Activated naive CD4-positive, alpha-beta T cell treated with anti-CD3 and anti-CD28 coated beads, Interleukin-2, amount 10 ng/mL, durations not matched to agents 7 days and 5 days (primary cell): ENCODE data around the gene ADAM12.

ENCODE experiments used
- CTCF ChIA-PET: fragments of 350-600 bp; sonication (Branson Sonifier 250); formaldehyde crosslinking; loops from one replicate; lab custom pipeline; 2021; ENCODE audit warnings: antibody characterized with exemption; lab: Charles Lee
- DNase-seq: peaks from one replicate; pipeline ENCODE4 v3.0.0-alpha.2; 2020
- H3K27ac Mint-ChIP-seq: one replicate; pipeline ENCODE4 v1.8.0; 2021; ENCODE audit warnings: mild to moderate bottlenecking, moderate library complexity, mixed read lengths
- H3K27me3 Mint-ChIP-seq: one replicate; pipeline ENCODE4 v1.8.0; 2021; ENCODE audit warnings: mild to moderate bottlenecking, mixed read lengths
- H3K36me3 Mint-ChIP-seq: one replicate; pipeline ENCODE4 v1.8.0; 2021; ENCODE audit warnings: mixed read lengths
- H3K4me1 Mint-ChIP-seq: one replicate; pipeline ENCODE4 v1.8.0; 2021; ENCODE audit warnings: mixed read lengths
- H3K4me3 Mint-ChIP-seq: one replicate; pipeline ENCODE4 v1.8.0; 2021; ENCODE audit warnings: mild to moderate bottlenecking, moderate library complexity, mixed read lengths
- H3K9me3 Mint-ChIP-seq: one replicate; pipeline ENCODE4 v1.8.0; 2021; ENCODE audit warnings: mixed read lengths

The ADAM12 gene

DNA sequence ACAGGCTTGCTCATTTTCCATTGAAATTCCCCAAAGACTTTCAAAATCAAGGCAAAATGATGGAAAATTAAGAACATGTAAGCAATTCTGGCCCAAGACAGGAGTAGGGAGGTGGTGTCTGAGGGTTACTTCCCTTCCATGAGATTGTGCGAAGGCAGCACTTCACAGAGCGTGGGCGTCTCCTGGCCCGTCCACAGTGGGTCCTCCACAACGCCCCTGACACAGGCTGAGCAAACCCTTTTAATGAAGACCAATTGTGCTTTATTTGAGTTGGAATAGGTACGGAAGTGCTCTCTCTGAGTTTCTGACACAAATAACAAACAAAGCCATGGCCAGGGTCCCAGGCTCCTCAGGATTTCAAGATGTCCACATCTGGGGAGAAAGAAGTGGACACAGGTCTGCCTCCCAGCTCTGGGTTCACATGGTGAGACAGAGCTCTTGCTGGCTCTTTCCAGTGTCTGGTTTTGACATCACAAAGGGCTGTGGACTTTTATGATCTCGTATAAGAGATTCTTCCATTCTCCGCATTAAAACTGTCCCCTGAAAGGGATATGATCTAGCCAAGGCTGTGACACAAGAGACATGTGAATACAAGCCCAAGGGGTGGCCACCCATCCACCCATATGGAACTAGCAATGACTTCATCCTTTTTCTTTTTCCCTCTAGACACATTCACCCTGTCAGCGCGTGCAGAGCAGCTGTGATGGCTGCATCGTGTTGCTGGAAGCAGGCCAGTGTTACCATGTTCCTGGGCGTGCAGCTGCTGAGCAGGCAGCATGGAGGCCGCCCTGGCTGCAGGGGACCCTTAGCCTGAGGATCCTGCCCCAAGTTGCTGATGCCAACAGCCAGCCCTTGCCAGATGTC lies 145.6 kb downstream of the ADAM12 start:
- no peak overlapping the region for H3K27ac Mint-ChIP-seq
- no peaks in the 10 kb centered on the region for H3K9me3 Mint-ChIP-seq
- no peaks in the 10 kb centered on the region for H3K27me3 Mint-ChIP-seq
- H3K4me3 Mint-ChIP-seq = no peak overlapping the region
- H3K4me1 Mint-ChIP-seq = no peaks in the 10 kb centered on the region
- CTCF ChIA-PET = no interaction called here
- DNase-seq = no peak
- H3K36me3 Mint-ChIP-seq = no peaks in the 10 kb centered on the region

DNA sequence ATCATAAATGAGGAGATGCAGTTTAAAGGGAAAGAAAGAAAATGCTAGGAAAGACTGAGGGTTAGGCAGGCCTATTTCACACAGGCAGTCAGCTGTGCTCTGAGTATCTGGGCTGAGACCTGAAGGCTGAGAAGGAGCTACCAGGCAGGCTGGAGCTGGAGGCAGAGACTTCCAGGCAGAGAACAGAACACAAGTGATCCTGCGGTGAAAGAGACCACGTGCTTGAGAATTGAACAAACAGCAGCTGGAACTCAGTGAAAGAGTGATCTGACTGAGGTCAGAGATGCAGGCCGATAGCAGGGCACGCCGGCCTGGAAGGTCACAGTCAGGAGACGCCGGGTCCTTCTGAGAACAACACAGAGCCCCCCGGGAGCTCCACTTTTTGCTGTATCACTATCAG lies 147.8 kb downstream of the ADAM12 start:
- DNase-seq = no peak
- Mint-ChIP-seq H3K27me3 (no peaks in the 10 kb centered on the region), H3K36me3 (no peaks in the 10 kb centered on the region), H3K4me1 (no peaks in the 10 kb centered on the region), H3K27ac (no peak overlapping the region), H3K9me3 (peaks cover 14% of the 10 kb centered on the region), H3K4me3 (no peak overlapping the region)
- CTCF ChIA-PET = interaction anchor here (0.6 kb wide), 1 partner anchor 28 kb away, joined by 4 read pairs; no protein-coding TSS in a partner anchor

DNA sequence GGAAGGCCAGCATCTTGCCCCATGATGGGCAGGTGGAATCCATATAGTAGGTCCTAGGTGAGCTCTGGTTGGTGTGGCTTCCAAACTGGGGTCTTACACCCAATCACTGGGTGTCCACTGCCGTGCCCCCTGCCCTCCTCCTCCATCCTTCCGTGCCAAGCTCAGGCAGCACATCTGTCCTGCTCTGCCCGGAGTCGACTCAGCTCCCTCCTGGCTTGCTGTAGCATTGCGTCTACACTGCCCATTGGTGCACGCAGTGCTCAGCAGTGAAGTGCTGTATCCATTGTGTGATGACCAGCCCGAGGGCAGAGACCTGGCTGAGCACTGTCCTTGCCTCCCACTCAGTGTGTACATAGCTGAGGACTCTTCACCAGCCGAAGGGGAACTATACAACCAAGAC lies 148.4 kb downstream of the ADAM12 start:
- H3K27ac Mint-ChIP-seq = no peak overlapping the region
- peaks cover 14% of the 10 kb centered on the region for H3K9me3 Mint-ChIP-seq
- DNase-seq = no peak
- no peaks in the 10 kb centered on the region for H3K4me1 Mint-ChIP-seq
- CTCF ChIA-PET = interaction anchor here (0.6 kb wide), 1 partner anchor 28 kb away, joined by 4 read pairs; no protein-coding TSS in a partner anchor
- H3K4me3 Mint-ChIP-seq = no peak overlapping the region
- H3K27me3 Mint-ChIP-seq = no peaks in the 10 kb centered on the region
- no peaks in the 10 kb centered on the region for H3K36me3 Mint-ChIP-seq

DNA sequence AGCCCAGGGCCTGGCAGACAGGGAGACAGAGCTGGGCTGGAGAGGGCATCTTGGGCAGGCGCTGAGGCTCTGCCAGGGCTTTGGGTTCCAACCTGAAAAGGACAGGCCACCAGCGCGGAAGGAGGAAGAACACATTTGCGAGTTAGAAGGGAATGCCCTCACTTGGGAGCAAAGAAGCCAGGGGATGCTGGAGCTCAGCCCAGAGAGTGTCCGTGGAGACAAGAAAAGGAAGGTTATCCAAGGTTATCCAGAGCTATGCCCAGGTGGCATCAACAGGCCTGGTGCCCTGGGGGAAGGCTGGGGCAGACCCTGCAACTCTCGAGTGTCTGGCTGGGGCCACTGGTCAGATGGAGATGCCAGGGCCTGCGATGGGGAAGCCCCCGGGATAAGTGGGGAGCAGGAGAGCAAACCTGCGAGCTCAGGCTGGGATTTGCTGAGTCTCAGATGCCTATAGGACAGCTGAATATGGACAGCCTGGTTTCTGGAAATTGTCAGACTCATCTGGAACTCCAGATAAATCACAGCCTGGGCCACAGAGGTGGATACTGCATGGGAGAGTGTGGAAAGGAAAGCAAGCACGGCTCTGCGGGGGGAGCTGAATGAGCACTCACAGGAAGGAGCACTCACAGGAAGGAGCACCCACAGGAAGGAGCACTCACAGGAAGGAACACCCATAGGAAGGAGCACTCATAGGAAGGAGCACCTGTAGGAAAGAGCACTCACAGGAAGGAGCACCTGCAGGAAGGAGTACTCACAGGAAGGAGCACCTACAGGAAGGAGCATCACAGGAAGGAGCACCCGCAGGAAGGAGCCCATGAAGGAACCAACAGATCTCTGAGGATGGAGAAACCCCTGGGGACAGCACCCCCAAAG lies 152.1 kb downstream of the ADAM12 start:
- Mint-ChIP-seq H3K4me3 (no peak overlapping the region), H3K36me3 (no peaks in the 10 kb centered on the region), H3K27me3 (no peaks in the 10 kb centered on the region), H3K9me3 (peaks cover 28% of the 10 kb centered on the region), H3K4me1 (no peaks in the 10 kb centered on the region), H3K27ac (no peak overlapping the region)
- CTCF ChIA-PET = no interaction called here
- DNase-seq = no peak

DNA sequence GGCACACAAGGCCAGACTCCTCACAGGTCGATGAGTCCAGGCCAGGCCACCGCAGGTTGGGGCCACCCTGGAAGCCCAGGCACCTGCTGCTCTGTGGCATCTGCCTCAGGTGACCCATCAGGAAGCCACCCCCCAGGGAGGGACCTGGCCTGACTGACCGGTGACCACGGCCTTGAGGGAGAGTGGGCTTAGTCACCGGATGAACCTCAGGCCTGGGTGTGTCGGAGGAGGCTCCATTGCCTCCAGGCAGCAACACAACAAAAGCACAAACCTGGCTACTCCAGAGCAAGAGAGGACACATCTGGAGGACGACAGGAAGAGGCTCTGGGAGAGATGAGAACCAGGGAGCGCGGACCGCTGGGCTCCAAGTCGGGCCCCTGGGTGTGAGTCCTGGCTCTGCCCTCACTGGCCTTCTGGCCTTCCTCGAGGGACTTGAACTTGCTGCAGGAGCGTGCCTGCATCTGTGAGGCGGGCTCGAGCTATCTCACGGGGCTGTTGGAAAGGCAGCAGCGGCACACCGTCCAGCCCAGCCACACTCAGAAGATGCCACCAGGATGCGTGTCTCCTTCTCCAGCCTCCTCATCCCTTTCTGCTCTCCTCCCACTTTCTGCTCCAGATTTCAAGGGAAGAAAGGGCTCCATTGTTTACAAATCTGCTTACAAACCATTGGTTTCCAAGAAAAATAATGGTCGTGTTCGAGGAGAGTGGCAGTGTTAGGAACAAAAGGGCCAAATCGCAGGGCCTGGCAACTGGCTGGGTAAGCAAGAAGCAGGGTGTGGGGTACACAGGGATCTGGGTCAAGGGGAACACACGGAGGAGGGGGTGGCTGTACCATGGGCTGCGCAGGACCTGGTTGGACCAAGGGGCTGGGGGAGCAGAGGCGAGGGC lies 152.9 kb downstream of the ADAM12 start:
- no peaks in the 10 kb centered on the region for H3K4me1 Mint-ChIP-seq
- H3K9me3 Mint-ChIP-seq = peaks cover 28% of the 10 kb centered on the region

DNA sequence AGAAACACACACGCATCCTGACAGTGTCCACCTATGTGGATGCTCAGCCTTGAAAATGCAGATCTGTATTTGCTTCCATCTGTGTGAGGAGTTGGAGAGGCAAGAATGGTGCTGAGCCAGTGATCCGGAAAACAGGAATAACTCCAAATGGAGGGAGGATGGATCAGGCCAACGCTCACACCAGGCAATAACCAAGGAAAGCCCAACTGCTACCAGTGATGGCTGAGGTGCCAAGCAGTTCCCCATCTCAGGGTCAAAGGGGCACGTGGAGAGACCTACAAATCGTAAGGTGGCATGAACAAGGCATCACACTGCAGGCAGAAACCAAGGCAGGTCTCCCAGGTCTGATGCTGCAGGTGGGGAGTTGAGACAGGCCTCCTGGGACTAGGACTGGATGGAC lies 153.6 kb downstream of the ADAM12 start:
- Mint-ChIP-seq H3K4me1 (no peaks in the 10 kb centered on the region), H3K9me3 (peaks cover 28% of the 10 kb centered on the region), H3K4me3 (no peak overlapping the region), H3K27ac (no peak overlapping the region), H3K27me3 (no peaks in the 10 kb centered on the region), H3K36me3 (no peaks in the 10 kb centered on the region)
- no peak for DNase-seq
- CTCF ChIA-PET = no interaction called here

More for the DNA sequence above, 152.9 kb downstream of the ADAM12 start:
- no peak for DNase-seq
- CTCF ChIA-PET = no interaction called here
- Mint-ChIP-seq H3K4me3 (no peak overlapping the region), H3K27ac (no peak overlapping the region), H3K36me3 (no peaks in the 10 kb centered on the region), H3K27me3 (no peaks in the 10 kb centered on the region)

DNA sequence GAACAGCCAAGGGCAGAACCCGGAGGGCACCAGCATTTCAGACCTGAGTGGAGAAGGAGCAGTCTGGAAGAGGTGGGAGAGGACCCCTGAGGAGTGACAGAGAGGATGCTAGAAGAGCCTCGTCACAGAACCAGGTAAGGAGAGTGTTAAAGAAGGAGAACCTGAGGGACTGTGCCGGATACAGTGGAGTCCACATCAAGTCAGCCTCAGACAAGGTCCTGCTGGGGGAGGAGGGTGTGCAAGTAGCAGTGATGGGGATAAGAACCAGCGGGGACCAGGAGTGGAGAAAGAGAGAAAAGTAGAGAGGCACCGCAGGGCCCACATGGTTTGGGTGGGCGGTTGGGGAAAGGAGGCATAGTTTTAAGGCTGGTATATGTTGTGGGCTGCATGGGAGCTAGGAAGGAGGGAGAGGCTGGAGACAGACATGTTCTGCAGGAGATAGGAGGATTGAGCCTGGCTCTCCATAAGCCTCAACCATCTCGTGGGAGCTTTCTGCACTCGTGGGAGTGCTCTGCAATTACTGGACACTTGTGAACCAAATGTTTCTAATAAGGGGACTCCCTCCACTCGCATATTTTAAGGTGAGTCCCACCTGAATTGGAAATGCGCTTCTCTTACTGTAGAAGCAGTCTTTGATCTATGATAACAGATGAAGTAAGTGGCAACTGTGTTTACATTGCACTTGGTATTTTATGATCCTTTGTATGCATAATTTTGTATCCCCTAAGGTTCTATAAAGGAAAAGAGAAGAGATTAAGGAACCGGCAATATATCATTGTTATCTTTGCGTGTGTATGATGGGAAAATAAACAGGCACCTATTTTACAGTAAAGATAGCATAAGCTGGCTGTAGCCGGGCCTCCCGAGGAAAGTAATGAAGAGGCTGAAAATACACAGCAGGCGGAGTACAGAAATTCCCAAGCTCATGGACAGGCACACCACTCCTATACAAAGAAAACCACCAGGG lies 154.8 kb downstream of the ADAM12 start:
- CTCF ChIA-PET = no interaction called here
- Mint-ChIP-seq H3K9me3 (peaks cover 28% of the 10 kb centered on the region), H3K4me3 (no peak overlapping the region), H3K36me3 (no peaks in the 10 kb centered on the region), H3K27me3 (no peaks in the 10 kb centered on the region), H3K4me1 (no peaks in the 10 kb centered on the region), H3K27ac (peak overlapping the region; percentile 43)
- DNase-seq = no peak

DNA sequence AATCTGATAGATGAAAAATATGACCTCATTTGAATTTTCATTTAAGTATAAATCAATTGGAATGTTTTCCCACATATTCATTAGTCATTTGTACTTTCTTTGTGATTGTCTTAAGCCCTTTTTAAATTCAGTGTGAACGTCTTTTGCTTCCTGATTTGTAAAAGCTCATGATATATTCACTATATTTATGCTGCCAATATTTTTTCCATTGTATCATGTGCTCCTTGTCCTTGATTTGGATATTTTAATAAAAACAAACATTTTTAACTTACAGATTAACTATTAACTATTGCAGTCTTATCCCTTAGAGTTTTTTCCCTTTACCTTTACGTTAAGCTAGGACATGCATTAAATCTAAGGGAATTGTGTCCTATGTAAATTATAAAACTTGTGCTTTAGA lies 157.7 kb downstream of the ADAM12 start:
- Mint-ChIP-seq H3K27me3 (no peaks in the 10 kb centered on the region), H3K27ac (no peak overlapping the region), H3K4me1 (no peaks in the 10 kb centered on the region), H3K9me3 (peaks cover 14% of the 10 kb centered on the region), H3K4me3 (no peak overlapping the region), H3K36me3 (no peaks in the 10 kb centered on the region)
- CTCF ChIA-PET = interaction anchor here (0.7 kb wide), 1 partner anchor 390 kb away, joined by 3 read pairs; no protein-coding TSS in a partner anchor
- DNase-seq = no peak

DNA sequence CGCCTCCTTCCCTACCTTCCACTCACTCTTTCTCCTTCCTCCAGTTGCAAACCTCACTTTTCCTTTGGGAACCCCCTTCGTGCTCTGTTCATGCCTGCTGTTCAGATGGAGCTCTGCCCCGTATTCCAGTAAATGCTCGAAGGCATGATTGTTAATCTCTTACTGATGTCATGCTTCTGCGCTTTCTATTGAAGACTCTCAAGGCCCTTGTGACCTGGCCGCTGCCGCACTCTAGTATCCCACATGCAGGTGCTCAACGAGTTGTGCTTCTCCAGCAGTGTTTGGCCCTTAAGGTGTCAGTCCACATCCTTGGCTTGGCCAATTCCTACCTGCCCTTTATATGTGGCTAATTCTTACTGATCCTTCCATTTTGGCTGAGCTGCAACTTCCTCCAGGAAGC lies 158.6 kb downstream of the ADAM12 start:
- H3K27me3 Mint-ChIP-seq = no peaks in the 10 kb centered on the region
- H3K4me1 Mint-ChIP-seq = no peaks in the 10 kb centered on the region
- no peaks in the 10 kb centered on the region for H3K36me3 Mint-ChIP-seq
- DNase-seq = no peak
- H3K27ac Mint-ChIP-seq = no peak overlapping the region
- H3K9me3 Mint-ChIP-seq = peaks cover 14% of the 10 kb centered on the region
- CTCF ChIA-PET = no interaction called here
- H3K4me3 Mint-ChIP-seq = no peak overlapping the region

DNA sequence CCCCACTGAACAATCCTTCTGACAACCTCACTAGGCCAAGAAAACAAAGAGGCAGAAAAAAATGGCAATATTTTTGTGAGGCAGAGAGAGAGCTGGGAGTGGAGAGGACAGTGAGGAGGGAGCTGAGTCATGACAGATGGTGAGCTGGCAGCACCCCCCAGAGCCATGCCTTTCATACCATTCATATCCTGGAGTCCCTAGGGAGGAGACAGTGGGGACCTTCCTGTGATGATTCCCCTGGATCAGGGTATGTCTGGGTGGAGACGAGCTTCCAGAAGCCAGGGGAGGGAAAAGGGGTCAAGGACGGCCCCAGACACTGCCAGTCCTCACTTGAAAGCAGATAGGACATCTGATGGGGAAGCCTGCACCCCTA lies 160.5 kb downstream of the ADAM12 start:
- H3K27ac Mint-ChIP-seq = no peak overlapping the region
- no peaks in the 10 kb centered on the region for H3K4me1 Mint-ChIP-seq
- H3K27me3 Mint-ChIP-seq = no peaks in the 10 kb centered on the region
- CTCF ChIA-PET = no interaction called here
- H3K4me3 Mint-ChIP-seq = no peak overlapping the region
- DNase-seq = no peak
- no peaks in the 10 kb centered on the region for H3K36me3 Mint-ChIP-seq
- H3K9me3 Mint-ChIP-seq = peaks cover 5% of the 10 kb centered on the region

DNA sequence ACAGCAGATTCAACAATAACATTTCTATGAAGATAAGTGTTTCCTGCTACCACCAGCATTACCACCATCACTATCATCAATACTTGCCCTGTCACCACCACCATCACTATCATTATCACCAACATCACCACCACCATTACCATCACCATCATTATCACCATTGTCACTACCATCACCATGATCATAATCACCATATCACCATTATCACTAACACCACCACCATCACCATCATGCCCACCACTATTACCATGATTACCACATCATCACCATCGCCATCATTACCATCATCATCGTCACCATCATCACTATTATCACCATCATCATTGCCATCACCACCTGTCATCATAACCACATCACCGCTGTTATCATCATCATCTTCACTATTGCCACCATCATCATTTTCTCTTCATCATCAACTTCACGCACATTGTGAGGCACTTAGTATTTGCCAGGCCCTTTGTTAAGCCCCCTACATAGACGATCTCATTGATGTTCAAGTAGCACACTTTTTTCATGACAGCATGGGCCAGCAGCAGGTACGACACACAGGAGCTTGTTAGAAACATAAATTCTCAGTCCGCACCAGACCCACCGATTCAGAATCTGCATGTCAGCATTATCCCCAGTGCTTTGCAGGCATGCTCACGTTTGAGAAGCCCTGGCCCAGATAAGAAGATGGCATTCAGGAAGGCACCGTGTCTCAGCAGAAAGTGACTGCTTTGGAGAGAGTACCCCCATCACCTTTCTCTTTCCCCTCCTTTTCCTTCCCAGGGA lies 161.1 kb downstream of the ADAM12 start:
- Mint-ChIP-seq H3K9me3 (no peaks in the 10 kb centered on the region), H3K4me3 (no peak overlapping the region), H3K27ac (no peak overlapping the region), H3K4me1 (no peaks in the 10 kb centered on the region), H3K27me3 (no peaks in the 10 kb centered on the region), H3K36me3 (no peaks in the 10 kb centered on the region)
- DNase-seq = no peak
- CTCF ChIA-PET = no interaction called here

DNA sequence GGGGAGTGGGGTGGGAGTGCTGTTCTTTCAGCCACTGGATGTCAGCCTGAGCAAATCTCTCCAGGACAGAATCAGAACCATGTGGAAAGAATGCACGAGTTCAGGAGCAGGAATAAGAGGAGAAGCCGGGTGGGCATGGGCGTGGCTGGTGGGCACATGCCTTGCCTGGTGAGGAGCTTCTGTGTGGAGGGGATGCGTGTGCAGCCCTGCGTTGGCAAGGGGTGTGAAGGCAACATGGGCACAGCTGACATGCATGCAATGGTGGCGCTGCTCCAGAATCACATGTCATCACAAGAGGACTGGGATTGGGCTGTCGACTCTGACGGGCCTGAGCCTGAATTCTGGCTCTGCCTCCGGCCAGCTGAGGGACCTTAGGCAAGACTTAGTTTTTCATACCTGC lies 162.1 kb downstream of the ADAM12 start:
- H3K4me1 Mint-ChIP-seq = no peaks in the 10 kb centered on the region
- H3K36me3 Mint-ChIP-seq = no peaks in the 10 kb centered on the region
- no peaks in the 10 kb centered on the region for H3K9me3 Mint-ChIP-seq
- H3K27me3 Mint-ChIP-seq = no peaks in the 10 kb centered on the region
- H3K4me3 Mint-ChIP-seq = no peak overlapping the region
- H3K27ac Mint-ChIP-seq = no peak overlapping the region
- CTCF ChIA-PET = no interaction called here
- no peak for DNase-seq

DNA sequence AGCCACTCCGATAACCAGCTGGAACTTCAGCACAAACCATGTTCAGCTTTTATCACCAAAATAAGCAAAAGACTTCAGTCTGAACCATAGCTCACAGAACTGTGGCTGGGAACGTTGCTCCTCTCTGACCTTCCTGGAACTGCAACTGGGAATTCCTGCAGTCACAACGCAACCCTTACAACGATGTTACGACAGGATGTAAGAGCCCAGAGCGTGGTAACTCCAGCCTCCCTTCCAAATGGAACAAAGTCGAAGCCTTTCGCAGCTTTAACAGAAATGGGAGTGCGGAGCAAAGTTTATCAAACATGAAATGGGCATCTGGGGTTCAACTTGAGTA lies 162.6 kb downstream of the ADAM12 start:
- no peaks in the 10 kb centered on the region for H3K9me3 Mint-ChIP-seq
- no peak for DNase-seq
- no peaks in the 10 kb centered on the region for H3K27me3 Mint-ChIP-seq
- H3K4me3 Mint-ChIP-seq = no peak overlapping the region
- no peaks in the 10 kb centered on the region for H3K36me3 Mint-ChIP-seq
- no peak overlapping the region for H3K27ac Mint-ChIP-seq
- CTCF ChIA-PET = no interaction called here
- H3K4me1 Mint-ChIP-seq = no peaks in the 10 kb centered on the region
